ENCODE measurements around the gene SRPK2.

GRCh38 chr7:105084581-105084980 lies 304.1 kb downstream of the SRPK2 start:
- TF ChIP-seq TAF1 (IDR thresholded peaks at IDR 0.05; ENCODE audit: borderline replicate concordance, low read depth, low read length) (no peak), POLR2A (IDR thresholded peaks at IDR 0.05; ENCODE audit: low read depth, low read length) (no peak)

All from GM12892 (cell line).